Adipose tissue (tissue), 3 donors: ENCODE measurements around the gene SLC10A7. TPM values are rescaled to one million over a fixed set of nuclear protein-coding genes. Genes with fewer than 3 reads are reported as not detected.

Source experiments
- H3K27ac ChIP-seq: one replicate; pipeline ENCODE4 v1.5.1; 2013; ENCODE audit warnings: low read depth, low read length
- WGBS, 3 donors: extraction: QIAGEN DNeasy Blood & Tissue Kit; methylation state at CpG; one replicate each; pipeline ENCODE4 v1.1.7; 2013; 5-methylcytosine and 5-hydroxymethylcytosine counted together
- polyA plus RNA-seq, 3 donors: library from polyadenylated mRNA; stranded (reverse); fragments of 200-250 nt; gene quantifications; one replicate each; pipeline ENCODE4 v1.2.3, GENCODE V29; 2013
- donor health status: healthy with polysubstance abuse.
- donor health status: Bipolar disorder and iron deficiency.
- donor health status: healthy.

Gene SLC10A7
- polyA plus RNA-seq, 3 donors: 4.3 to 4.5 (median 4.3) TPM

GRCh38 chr4:146446555-146446954 is 75.2 kb downstream of the SLC10A7 start:
- 95 to 98% (median 96%) methylated on average over 4 of the region's 4 CpGs for WGBS, 3 donors
- H3K27ac ChIP-seq: no peak overlapping the region

GRCh38 chr4:146445198-146446150 is 76.3 kb downstream of the SLC10A7 start:
- no peak overlapping the region for H3K27ac ChIP-seq
- WGBS, 3 donors: 96 to 98% (median 97%) methylated on average over 37 of the region's 37 CpGs

DNA sequence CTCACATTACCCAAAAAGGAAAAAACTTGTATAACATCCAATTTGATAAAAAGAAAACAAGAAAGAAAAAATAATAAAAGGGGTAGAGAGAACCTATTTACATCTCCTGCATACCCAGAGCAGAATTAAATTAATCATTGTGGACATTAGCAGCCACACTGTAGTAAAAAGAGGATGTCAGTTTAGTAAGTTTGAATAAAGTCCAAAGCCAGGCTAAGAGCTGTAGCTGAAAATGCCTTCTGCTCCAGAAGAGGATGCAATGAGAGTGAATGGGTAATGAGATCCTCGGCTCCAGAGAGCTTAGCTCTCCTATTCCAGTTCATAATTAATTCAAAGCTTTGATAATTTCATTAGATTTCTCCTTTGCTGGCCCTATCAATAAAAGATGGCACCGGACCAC is 78.2 kb downstream of the SLC10A7 start:
- WGBS, 3 donors: 87 to 94% (median 93%) methylated on average over 2 of the region's 2 CpGs
- no peak overlapping the region for H3K27ac ChIP-seq

- H3K27ac ChIP-seq: no peak overlapping the region
- 91 to 100% (median 92%) methylated on average over 1 of the region's 1 CpG for WGBS, 3 donors
Observed at GRCh38 chr4:146442801-146443200, 78.9 kb downstream of the SLC10A7 start.

DNA sequence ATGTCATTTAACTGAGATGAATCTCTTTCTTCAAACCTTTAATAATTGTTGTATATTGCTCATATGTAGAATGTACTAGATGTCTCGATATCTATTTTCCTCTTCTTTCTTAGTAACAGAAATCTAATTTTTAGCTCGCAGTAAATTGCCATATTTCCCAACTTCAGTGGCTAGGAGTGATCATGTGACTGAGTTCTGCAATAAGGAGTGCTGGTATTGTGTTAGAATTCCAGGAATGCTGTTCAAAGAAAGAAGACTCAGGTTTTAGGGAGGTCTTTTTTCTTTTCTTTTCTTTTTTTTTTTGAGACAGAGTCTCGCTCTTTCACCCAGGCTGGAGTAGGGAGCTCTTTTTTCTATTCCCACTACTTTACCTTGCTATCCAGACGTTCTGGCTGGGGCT is 81.7 kb downstream of the SLC10A7 start:
- H3K27ac ChIP-seq: no peak overlapping the region
- 88 to 93% (median 90%) methylated on average over 4 of the region's 4 CpGs for WGBS, 3 donors

DNA sequence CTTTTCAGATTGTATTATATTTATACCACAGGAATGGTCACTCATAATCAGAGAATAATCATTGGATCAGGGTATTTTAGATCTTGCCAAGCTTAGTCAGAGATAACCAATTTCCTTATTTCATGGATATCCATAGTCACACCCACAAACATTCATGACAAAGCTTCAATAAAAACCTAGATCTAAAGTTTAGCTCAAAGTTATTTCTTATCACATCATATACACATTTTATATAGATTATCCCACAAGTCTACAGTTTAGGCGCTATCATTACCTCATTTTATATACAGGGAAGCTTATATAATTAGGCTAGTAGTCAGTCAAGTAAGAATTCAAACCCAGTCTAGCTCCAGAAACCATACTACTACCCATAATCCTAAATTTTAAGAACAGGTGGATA is 82.3 kb downstream of the SLC10A7 start:
- WGBS, 3 donors: 97 to 98% (median 98%) methylated on average over 1 of the region's 1 CpG
- no peak overlapping the region for H3K27ac ChIP-seq

DNA sequence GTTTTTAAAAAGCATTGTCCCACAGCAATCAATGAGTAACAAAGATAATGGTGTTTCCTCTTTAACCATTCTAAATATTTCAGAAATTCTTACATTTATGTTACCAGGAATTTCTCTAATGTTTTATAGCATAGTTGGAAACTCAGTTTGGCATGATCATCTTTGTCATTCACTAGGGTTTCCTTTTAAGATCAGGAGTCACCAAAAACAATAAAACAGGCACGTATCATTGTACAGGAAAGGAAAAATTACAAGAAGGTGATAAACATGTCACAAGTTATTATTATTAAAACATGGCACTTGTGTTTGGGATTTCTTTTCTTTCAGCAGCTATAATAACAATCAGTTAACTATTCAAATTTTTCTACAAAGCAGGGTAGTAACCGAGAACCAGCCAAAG is 84.0 kb downstream of the SLC10A7 start:
- WGBS, 3 donors: 65 to 84% (median 77%) methylated on average over 2 of the region's 2 CpGs
- no peak overlapping the region for H3K27ac ChIP-seq

- 87 to 94% (median 88%) methylated on average over 4 of the region's 4 CpGs for WGBS, 3 donors
- no peak overlapping the region for H3K27ac ChIP-seq
Observed at GRCh38 chr4:146436423-146437162, 85.1 kb downstream of the SLC10A7 start.

GRCh38 chr4:146435962-146436361 is 85.8 kb downstream of the SLC10A7 start:
- H3K27ac ChIP-seq: no peak overlapping the region

GRCh38 chr4:146432065-146432464 is 89.7 kb downstream of the SLC10A7 start:
- WGBS, 3 donors: 99 to 100% (median 99%) methylated on average over 2 of the region's 2 CpGs

GRCh38 chr4:146428298-146428697 is 93.4 kb downstream of the SLC10A7 start:
- WGBS, 3 donors: 95 to 96% (median 95%) methylated on average over 1 of the region's 1 CpG

More at GRCh38 chr4:146432065-146432464, 89.7 kb downstream of the SLC10A7 start:
- no peak overlapping the region for H3K27ac ChIP-seq

DNA sequence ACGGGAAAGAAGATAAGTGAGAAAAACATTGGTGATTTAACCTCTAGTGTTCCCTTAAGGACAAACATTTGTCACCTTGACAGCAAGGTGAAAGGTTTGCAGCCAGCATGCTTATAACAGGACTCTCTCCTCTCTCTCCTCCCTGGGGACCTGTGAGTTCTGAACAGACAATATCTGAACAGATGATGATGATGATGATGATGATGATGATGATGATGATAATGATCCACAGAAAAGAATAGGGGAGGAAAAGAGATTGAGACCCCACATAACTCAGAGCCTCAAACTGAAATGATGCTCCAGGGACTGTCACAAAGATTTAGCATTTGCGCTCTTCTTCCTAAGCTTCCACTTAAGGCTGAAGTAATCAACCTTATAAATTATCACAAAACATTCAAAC is 103.9 kb downstream of the SLC10A7 start:
- WGBS, 3 donors: 63 to 81% (median 80%) methylated on average over 2 of the region's 2 CpGs
- no peak overlapping the region for H3K27ac ChIP-seq

More at GRCh38 chr4:146428298-146428697, 93.4 kb downstream of the SLC10A7 start:
- no peak overlapping the region for H3K27ac ChIP-seq

GRCh38 chr4:146415829-146416228 is 105.9 kb downstream of the SLC10A7 start:
- WGBS, 3 donors: 31 to 93% (median 85%) methylated on average over 1 of the region's 1 CpG
- H3K27ac ChIP-seq: no peak overlapping the region

DNA sequence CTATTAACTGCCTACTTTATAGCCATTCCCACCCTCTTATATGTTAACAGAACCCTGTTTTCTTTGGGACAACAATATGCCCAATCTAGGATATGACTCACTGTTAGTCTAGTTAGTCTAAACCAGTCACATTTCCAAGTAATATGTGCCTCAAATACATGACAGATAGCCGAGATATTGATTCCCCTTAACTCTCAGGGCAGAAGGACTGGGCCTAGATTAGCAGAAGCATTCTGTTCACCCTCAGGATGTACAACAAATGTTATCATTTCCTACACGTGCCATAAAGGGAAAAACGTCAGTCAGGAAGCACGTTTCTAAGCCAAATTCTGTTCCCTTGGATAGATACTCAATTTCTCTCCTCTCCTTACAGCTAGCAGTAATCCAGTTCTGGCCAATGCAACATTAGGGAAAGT is 114.1 kb downstream of the SLC10A7 start:
- H3K27ac ChIP-seq: no peak overlapping the region
- 48 to 60% (median 60%) methylated on average over 4 of the region's 4 CpGs for WGBS, 3 donors

- 55 to 60% (median 58%) methylated on average over 3 of the region's 3 CpGs for WGBS, 3 donors
- no peak overlapping the region for H3K27ac ChIP-seq
Observed at GRCh38 chr4:146407257-146407656, 114.5 kb downstream of the SLC10A7 start.

- 52 to 82% (median 68%) methylated on average over 2 of the region's 2 CpGs for whole genome bisulfite sequencing, 3 donors
- no peak overlapping the region for H3K27ac ChIP-seq
Observed at GRCh38 chr4:146401274-146401673, 120.5 kb downstream of the SLC10A7 start.

DNA sequence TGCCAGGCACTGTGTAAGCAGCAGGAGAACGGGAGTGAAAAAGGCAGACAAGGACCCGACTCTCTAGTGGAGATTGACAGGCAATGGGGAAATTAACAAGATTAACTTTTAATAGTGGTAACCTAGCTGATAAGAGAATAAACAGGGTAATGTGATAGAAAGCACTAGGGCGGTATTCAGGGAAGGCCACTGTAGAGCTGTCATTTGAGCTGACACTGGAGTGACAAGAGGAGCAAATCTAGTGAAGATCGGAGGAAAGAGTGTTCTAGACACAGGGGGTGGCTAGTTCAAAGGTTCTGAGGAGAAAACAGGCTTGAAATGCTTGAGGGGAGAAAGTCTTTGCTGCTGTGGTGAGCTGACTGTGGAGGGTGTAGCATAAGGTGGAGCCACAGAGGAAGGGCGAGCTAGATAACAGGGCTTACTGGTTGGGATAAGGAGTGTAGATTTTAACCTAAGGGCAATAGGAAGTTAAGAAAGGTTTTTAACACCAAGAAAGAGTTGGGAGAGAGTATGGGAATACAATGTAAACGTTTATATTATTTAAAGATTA is 122.8 kb downstream of the SLC10A7 start:
- H3K27ac ChIP-seq: no peak overlapping the region

DNA sequence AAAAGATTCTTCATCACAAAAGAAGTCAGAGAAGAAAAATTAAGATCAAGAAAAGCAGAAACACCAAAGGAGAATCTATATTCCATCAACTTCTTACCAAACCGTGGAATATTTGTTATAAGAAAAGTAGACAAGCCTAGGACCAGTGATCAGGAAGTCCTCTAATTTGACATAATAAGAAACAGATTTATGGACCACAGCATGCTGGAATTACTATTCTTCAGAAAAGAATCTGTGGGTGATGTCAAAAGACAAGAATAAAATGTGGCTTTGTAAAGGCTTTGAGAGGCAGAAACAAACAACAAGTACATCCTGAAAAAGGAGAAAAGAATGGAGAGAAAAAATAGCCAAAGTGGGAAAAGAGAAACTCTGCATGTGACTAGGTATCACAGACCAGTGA is 123.3 kb downstream of the SLC10A7 start:
- H3K27ac ChIP-seq: no peak overlapping the region
- WGBS, 3 donors: 63 to 79% (median 70%) methylated on average over 1 of the region's 1 CpG

More for the DNA sequence above, 122.8 kb downstream of the SLC10A7 start:
- 47 to 70% (median 64%) methylated on average over 6 of the region's 6 CpGs for WGBS, 3 donors

DNA sequence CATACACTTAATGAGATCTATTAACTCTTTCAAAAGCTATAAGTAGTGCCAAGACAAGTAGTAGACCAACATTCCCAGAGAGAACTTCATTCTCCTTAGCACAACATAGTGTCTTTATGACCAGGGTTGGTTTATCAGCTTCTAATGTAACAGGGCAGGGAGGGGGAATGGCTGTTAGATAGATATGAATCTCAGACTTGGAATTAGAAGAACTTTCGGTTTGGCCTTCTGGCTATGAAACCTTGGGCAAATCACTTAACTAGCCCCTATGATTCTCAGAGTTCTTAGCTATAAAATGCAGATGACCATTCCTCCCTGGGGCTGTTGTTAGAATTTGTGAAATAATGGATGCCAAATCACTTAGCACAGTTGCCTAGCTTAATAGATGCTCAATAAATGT is 132.2 kb downstream of the SLC10A7 start:
- no peak overlapping the region for H3K27ac ChIP-seq
- WGBS, 3 donors: 94 to 100% (median 96%) methylated on average over 1 of the region's 1 CpG
